ENCODE measurements around the gene SLBP. TPM values are rescaled to one million over a fixed set of nuclear protein-coding genes. Genes with fewer than 3 reads are reported as not detected.

Gene SLBP
- total and polyA plus RNA-seq, 2 donors (not counting 1 experiment from before 2014, with no cell fraction given), result 19.4 to 31.8 TPM

GRCh38 chr4:1716065-1716945, 4.2 kb upstream of the SLBP start:
- ATAC-seq (ENCODE audit: low read depth) (no peak), DNase-seq (no peak)
- no peaks in the 10 kb centered on the region for H3K27me3 Mint-ChIP-seq
- no peak overlapping the region for H3K4me3 Mint-ChIP-seq
- H3K4me1 ChIP-seq (ENCODE audit: control insufficient read depth in 2 of 2, insufficient read depth in 2 of 2, low read length in 2 of 2), result peaks cover 49 to 73% of the 10 kb centered on the region in 2 donors
- no peaks in the 10 kb centered on the region for H3K27me3 ChIP-seq (replicated peaks in 1 of 4; ENCODE audit: control extremely low read depth in 1 of 4, control insufficient read depth in 3 of 4, insufficient read depth in 4 of 4, low read length in 3 of 4)
- H3K79me2 ChIP-seq (ENCODE audit: control insufficient read depth, insufficient read depth, low read length), result peaks cover 57% of the 10 kb centered on the region
- H4K20me1 ChIP-seq (ENCODE audit: control insufficient read depth, insufficient read depth, low read length, poor library complexity, severe bottlenecking), result peaks cover 53% of the 10 kb centered on the region
- H3K4me3 ChIP-seq (ENCODE audit: control extremely low read depth in 1 of 5, extremely low read depth in 1 of 5, insufficient read depth in 1 of 5, low read depth in 2 of 5, low read length in 4 of 5), result no peak overlapping the region
- H2AFZ ChIP-seq (ENCODE audit: insufficient read depth, low read depth, low read length, poor library complexity, severe bottlenecking), result no peak overlapping the region
- H3K27ac ChIP-seq (ENCODE audit: low read length in 2 of 2), result peak overlapping the region; percentile 82 to 99
- 68% methylated on average over 12 of the region's 15 CpGs for WGBS (ENCODE audit: insufficient coverage)
- H3K9me3 ChIP-seq (ENCODE audit: control extremely low read depth in 1 of 3, control insufficient read depth in 2 of 3, insufficient read depth in 1 of 3, low read length in 2 of 3), result peaks cover 0 to 6% (median 0%) of the 10 kb centered on the region in 3 donors
- CTCF ChIA-PET, result interaction anchor here (6.1 kb wide), 1 partner anchor 23 kb away, joined by 75 read pairs; no protein-coding TSS in a partner anchor
- peak overlapping the region; percentile 97 for H3K4me2 ChIP-seq (replicated peaks; ENCODE audit: low read depth, low read length, poor library complexity, severe bottlenecking)
- TF ChIP-seq CTCF (IDR thresholded peaks at IDR 0.05), result no peak
- TF ChIP-seq EZH2 (IDR thresholded peaks at IDR 0.05; ENCODE audit: borderline replicate concordance, insufficient read depth, low read depth, low read length, poor library complexity, severe bottlenecking), result no peak
- peaks cover 61% of the 10 kb centered on the region for H3K4me1 Mint-ChIP-seq
- peaks cover 0 to 20% of the 10 kb centered on the region in 2 experiments for H3K36me3 ChIP-seq (replicated peaks in 1 of 2; ENCODE audit: control extremely low read depth in 1 of 2, control insufficient read depth in 1 of 2, extremely low read depth in 1 of 2, insufficient read depth in 2 of 2, low read length in 1 of 2)
- intact Hi-C loops (cut with micrococcal nuclease), result no loop called here
- H3K27ac Mint-ChIP-seq, result peak overlapping the region; percentile 90
- no peaks in the 10 kb centered on the region for H3K9me3 Mint-ChIP-seq (ENCODE audit: insufficient read depth)
- H3K9ac ChIP-seq (ENCODE audit: low read length), result no peak overlapping the region
- POLR2A ChIA-PET, result no interaction called here

Measured in B cell (primary cell).